Dedifferentiated amniotic fluid mesenchymal stem cell (primary cell): ENCODE results near the gene AZGP1.
"Not testable (repeated sequence)": the region's sequence is repeated elsewhere in the genome, so short reads cannot be mapped to it uniquely, and the experiment has no call there.

ENCODE experiments used
- DNase-seq: peaks from one replicate; pipeline ENCODE4 v3.0.0-alpha.2; 2016; ENCODE audit errors: extremely low spot score

The AZGP1 gene

GRCh38 chr7:99950819-99951218, 25.0 kb downstream of the AZGP1 start:
- DNase-seq: not testable (repeated sequence)

GRCh38 chr7:99949645-99950228, 26.1 kb downstream of the AZGP1 start:
- DNase-seq: no peak

DNA sequence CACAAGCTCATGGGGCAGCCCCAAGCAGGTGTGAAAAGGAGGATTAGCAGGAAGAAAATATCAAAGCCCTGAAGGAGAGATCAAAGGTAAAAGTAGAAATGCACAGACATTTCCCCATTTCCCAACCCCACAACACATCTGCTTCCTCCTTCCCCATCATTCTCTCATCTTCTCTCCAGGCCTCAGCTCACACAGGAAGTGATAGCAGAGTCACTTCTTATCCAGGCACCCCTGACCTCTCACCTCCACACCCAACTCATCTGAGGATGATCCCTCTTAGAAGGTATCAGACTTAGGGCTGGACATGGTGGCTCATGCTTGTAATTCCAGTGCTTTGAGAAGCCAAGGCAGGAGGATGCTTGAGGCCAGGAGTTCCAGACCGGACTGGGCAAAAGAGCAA, 28.2 kb downstream of the AZGP1 start:
- no peak for DNase-seq

- no peak for DNase-seq
Measured at GRCh38 chr7:99944497-99945070, 31.2 kb downstream of the AZGP1 start.

GRCh38 chr7:99943641-99944496, 32.0 kb downstream of the AZGP1 start:
- no peak for DNase-seq

DNA sequence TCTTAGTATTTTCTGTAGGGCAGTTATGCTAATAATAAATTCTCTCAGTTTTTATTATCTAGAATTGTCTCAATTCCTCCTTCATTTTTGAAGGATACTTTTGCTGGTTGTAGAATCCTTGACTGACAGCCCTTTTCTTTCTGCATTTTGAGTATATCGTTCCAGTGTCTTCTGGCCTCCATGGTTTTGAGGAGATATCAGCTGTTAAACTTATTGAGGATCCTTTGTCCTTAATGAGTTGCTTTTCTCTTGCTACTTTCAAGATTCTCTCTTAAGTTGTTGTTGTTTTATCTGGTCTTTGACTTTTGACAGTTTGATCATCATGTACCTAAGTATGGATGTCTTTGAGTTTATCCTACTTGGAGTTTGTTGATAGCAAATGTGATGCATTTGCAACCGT, 37.5 kb downstream of the AZGP1 start:
- DNase-seq: no peak

- DNase-seq: not testable (repeated sequence)
Measured at GRCh38 chr7:99935009-99935408, 40.8 kb downstream of the AZGP1 start.

GRCh38 chr7:99930376-99930775, 45.5 kb downstream of the AZGP1 start:
- no peak for DNase-seq

DNA sequence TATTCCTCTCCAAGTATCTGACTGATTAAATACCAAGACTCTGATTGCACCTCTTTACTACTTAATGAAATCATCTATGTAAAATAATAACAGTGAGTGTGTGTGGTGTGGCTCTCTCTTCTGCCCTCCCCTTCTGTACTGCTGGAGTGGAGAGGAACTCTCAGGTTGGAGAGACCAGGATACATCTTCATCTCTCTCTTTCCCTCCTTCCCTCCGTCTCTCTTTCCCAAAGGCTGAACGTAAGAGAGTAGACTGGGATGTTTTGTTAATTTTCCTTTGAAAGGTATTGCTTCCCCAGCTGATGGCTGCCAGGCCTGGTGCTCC, 46.1 kb downstream of the AZGP1 start:
- DNase-seq: no peak

GRCh38 chr7:99928994-99929729, 46.7 kb downstream of the AZGP1 start, which contains the start of gene GJC3:
TSS of gene GJC3 (minus strand) at chr7:99929620. CDS start at chr7:99929620, 0 bp downstream.
- DNase-seq: no peak

- DNase-seq: no peak
Measured at GRCh38 chr7:99928188-99928587, 47.6 kb downstream of the AZGP1 start.

- DNase-seq: no peak
Measured at GRCh38 chr7:99927536-99927935, 48.3 kb downstream of the AZGP1 start.

GRCh38 chr7:99926321-99926720, 49.5 kb downstream of the AZGP1 start:
- no peak for DNase-seq

- no peak for DNase-seq
Measured at GRCh38 chr7:99923200-99923599, 52.6 kb downstream of the AZGP1 start.

DNA sequence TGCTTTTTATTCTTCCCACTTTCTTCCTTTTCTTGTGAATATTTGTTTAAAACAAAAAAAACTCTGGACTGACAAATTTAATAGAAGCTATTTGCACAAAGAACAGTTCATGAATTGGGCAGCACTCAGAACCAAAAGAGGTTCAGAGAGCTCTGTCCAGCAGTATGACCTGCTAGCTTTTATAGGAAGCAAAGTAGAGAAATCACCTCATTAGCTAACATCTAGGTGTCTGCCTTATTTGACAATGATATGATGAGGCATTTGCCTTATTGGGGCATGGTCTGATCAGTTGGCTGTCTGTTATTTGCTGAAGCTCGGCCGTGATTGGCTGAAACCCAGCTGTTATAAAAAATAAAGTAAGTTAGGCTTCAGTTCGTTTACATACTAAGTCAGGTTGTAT, 55.7 kb downstream of the AZGP1 start:
- DNase-seq: no peak

DNA sequence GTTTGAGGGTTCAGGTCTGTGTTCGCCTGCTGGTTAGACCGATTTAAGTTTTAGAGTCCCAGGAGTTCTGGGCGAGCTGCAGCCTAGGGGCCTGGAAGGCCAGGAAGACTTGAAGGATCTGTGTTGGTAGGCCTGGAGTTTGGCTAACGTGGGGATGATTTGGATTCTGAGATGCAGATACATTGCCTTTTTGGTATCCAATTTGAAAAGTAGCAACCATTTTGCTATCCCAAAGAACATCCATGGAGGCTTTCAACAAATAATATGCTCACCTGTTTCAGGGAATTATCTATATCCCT, 56.1 kb downstream of the AZGP1 start:
- DNase-seq: no peak

- DNase-seq: peak; percentile 82
Measured at GRCh38 chr7:99918959-99919813, 56.6 kb downstream of the AZGP1 start, which contains the start of gene TRIM4. TSS of gene TRIM4 (minus strand) at chr7:99919530. CDS start at chr7:99919401, 129 bp downstream.
